ENCODE data around the gene SORCS3. TPM values are rescaled to one million over a fixed set of nuclear protein-coding genes. Genes with fewer than 3 reads are reported as not detected.

Gene SORCS3
- total RNA-seq, 3 donors from 2014 or later (not counting 1 experiment from before 2014, with no cell fraction given): 0.05 to 0.09 TPM; not detected in 1

- Histone ChIP-seq H3K4me1 (ENCODE audit: control insufficient read depth, insufficient read depth, low read length) (no peaks in the 10 kb centered on the region), H3K27me3 (ENCODE audit: control insufficient read depth, insufficient read depth, low read length) (no peaks in the 10 kb centered on the region), H3K27ac (ENCODE audit: low read length) (no peak overlapping the region), H3K9me3 (ENCODE audit: control insufficient read depth, insufficient read depth, low read length) (no peaks in the 10 kb centered on the region), H3K4me3 (ENCODE audit: low read length) (no peak overlapping the region), H3K36me3 (ENCODE audit: control insufficient read depth, insufficient read depth, low read length) (no peaks in the 10 kb centered on the region)
- no peak for DNase-seq
- Mint-ChIP-seq H3K27ac (no peak overlapping the region), H3K4me1 (no peaks in the 10 kb centered on the region), H3K9me3 (peaks cover 0 to 2% of the 10 kb centered on the region in 2 donors), H3K4me3 (no peak overlapping the region), H3K36me3 (no peaks in the 10 kb centered on the region), H3K27me3 (ENCODE audit: low read depth in 2 of 2) (peaks cover 5 to 7% of the 10 kb centered on the region in 2 donors)
- WGBS (ENCODE audit: insufficient coverage): 70% methylated on average over 4 of the region's 5 CpGs
- TF ChIP-seq CTCF (IDR thresholded peaks at IDR 0.05): no peak
- intact Hi-C loops (cut with micrococcal nuclease): no loop called here
- no peak for ATAC-seq
These were observed 263.7 kb downstream of the SORCS3 start for GRCh38 chr10:104904753-104905323.

GRCh38 chr10:104906112-104906511, 265.0 kb downstream of the SORCS3 start:
- Histone ChIP-seq H3K27ac (ENCODE audit: low read length) (no peak overlapping the region), H3K27me3 (ENCODE audit: control insufficient read depth, insufficient read depth, low read length) (no peaks in the 10 kb centered on the region), H3K4me1 (ENCODE audit: control insufficient read depth, insufficient read depth, low read length) (no peaks in the 10 kb centered on the region), H3K9me3 (ENCODE audit: control insufficient read depth, insufficient read depth, low read length) (no peaks in the 10 kb centered on the region), H3K36me3 (ENCODE audit: control insufficient read depth, insufficient read depth, low read length) (no peaks in the 10 kb centered on the region), H3K4me3 (ENCODE audit: low read length) (no peak overlapping the region)
- H3K4me1 Mint-ChIP-seq: no peaks in the 10 kb centered on the region
- peaks cover 0 to 2% of the 10 kb centered on the region in 2 donors for H3K9me3 Mint-ChIP-seq
- no peaks in the 10 kb centered on the region for H3K36me3 Mint-ChIP-seq
- ATAC-seq: no peak
- WGBS (ENCODE audit: insufficient coverage): 79% methylated on average over 3 of the region's 3 CpGs
- no peak for TF ChIP-seq CTCF (IDR thresholded peaks at IDR 0.05)
- intact Hi-C loops (cut with micrococcal nuclease): no loop called here
- H3K27me3 Mint-ChIP-seq (ENCODE audit: low read depth in 2 of 2): peaks cover 5 to 7% of the 10 kb centered on the region in 2 donors
- no peak for DNase-seq
- no peak overlapping the region for H3K4me3 Mint-ChIP-seq
- no peak overlapping the region for H3K27ac Mint-ChIP-seq

GRCh38 chr10:104907521-104907920, 266.4 kb downstream of the SORCS3 start:
- 76% methylated on average over 4 of the region's 4 CpGs for WGBS (ENCODE audit: insufficient coverage)
- Histone ChIP-seq H3K27me3 (ENCODE audit: control insufficient read depth, insufficient read depth, low read length) (no peaks in the 10 kb centered on the region), H3K36me3 (ENCODE audit: control insufficient read depth, insufficient read depth, low read length) (no peaks in the 10 kb centered on the region), H3K9me3 (ENCODE audit: control insufficient read depth, insufficient read depth, low read length) (no peaks in the 10 kb centered on the region), H3K27ac (ENCODE audit: low read length) (no peak overlapping the region), H3K4me1 (ENCODE audit: control insufficient read depth, insufficient read depth, low read length) (no peaks in the 10 kb centered on the region), H3K4me3 (ENCODE audit: low read length) (no peak overlapping the region)
- H3K4me3 Mint-ChIP-seq: no peak overlapping the region
- no peak for TF ChIP-seq CTCF (IDR thresholded peaks at IDR 0.05)
- H3K27me3 Mint-ChIP-seq (ENCODE audit: low read depth in 2 of 2): peaks cover 5 to 7% of the 10 kb centered on the region in 2 donors
- H3K27ac Mint-ChIP-seq: no peak overlapping the region
- intact Hi-C loops (cut with micrococcal nuclease): no loop called here
- DNase-seq (no peak), ATAC-seq (no peak)
- no peaks in the 10 kb centered on the region for H3K36me3 Mint-ChIP-seq
- no peaks in the 10 kb centered on the region for H3K4me1 Mint-ChIP-seq
- peaks cover under 1 to 2% of the 10 kb centered on the region in 2 donors for H3K9me3 Mint-ChIP-seq

- ATAC-seq (no peak), DNase-seq (no peak)
- no peak overlapping the region for H3K4me3 Mint-ChIP-seq
- H3K36me3 Mint-ChIP-seq: no peaks in the 10 kb centered on the region
- Histone ChIP-seq H3K27me3 (ENCODE audit: control insufficient read depth, insufficient read depth, low read length) (no peaks in the 10 kb centered on the region), H3K27ac (ENCODE audit: low read length) (no peak overlapping the region), H3K36me3 (ENCODE audit: control insufficient read depth, insufficient read depth, low read length) (no peaks in the 10 kb centered on the region), H3K4me1 (ENCODE audit: control insufficient read depth, insufficient read depth, low read length) (no peaks in the 10 kb centered on the region), H3K9me3 (ENCODE audit: control insufficient read depth, insufficient read depth, low read length) (no peaks in the 10 kb centered on the region), H3K4me3 (ENCODE audit: low read length) (no peak overlapping the region)
- intact Hi-C loops (cut with micrococcal nuclease): no loop called here
- TF ChIP-seq CTCF (IDR thresholded peaks at IDR 0.05): no peak
- no peaks in the 10 kb centered on the region for H3K4me1 Mint-ChIP-seq
- peaks cover 0 to 7% of the 10 kb centered on the region in 2 donors for H3K27me3 Mint-ChIP-seq (ENCODE audit: low read depth in 2 of 2)
- peaks cover 2 to 3% of the 10 kb centered on the region in 2 donors for H3K9me3 Mint-ChIP-seq
- WGBS (ENCODE audit: insufficient coverage): 76% methylated on average over 2 of the region's 2 CpGs
- H3K27ac Mint-ChIP-seq: no peak overlapping the region
These were observed 267.5 kb downstream of the SORCS3 start for GRCh38 chr10:104908581-104908980.

Data from natural killer cell (primary cell).